Esophagus muscularis mucosa (tissue), 4 donors: ENCODE results near the gene RIN3. TPM values are rescaled to one million over a fixed set of nuclear protein-coding genes. Genes with fewer than 3 reads are reported as not detected.

ENCODE experiments used
- DNase-seq: peaks from one replicate; pipeline ENCODE4 v3.0.0-alpha.2; 2017; ENCODE audit errors: extremely low spot score
- H3K27ac ChIP-seq, 4 donors: fragments of 200-600 bp; sonication (generic); replicated peaks in 1 of 4; 1 replicate in 3 of 4; 2 replicates in 1 of 4; pipeline ENCODE4 v1.5.1; 2016 to 2019; ENCODE audit warnings: mild to moderate bottlenecking in 1 of 4
- H3K27me3 ChIP-seq, 4 donors: fragments of 200-600 bp; sonication (generic); one replicate each; pipeline versions ENCODE4 v1.5.1 to v1.6.0; 2016 to 2019
- H3K36me3 ChIP-seq, 4 donors: fragments of 200-600 bp; sonication (generic); one replicate each; pipeline ENCODE4 v1.5.1; 2016 to 2019
- H3K4me1 ChIP-seq, 4 donors: fragments of 200-600 bp; sonication (generic); one replicate each; pipeline ENCODE4 v1.5.1; 2016 to 2019
- H3K4me3 ChIP-seq, 4 donors: fragments of 200-600 bp; sonication (generic); 1 replicate in 2 of 4; 2 replicates in 2 of 4; pipeline ENCODE4 v1.5.1; 2016 to 2019; ENCODE audit warnings: mild to moderate bottlenecking in 4 of 4, moderate library complexity in 1 of 4
- H3K9me3 ChIP-seq, 4 donors: fragments of 200-600 bp; sonication (generic); 1 replicate in 3 of 4; 2 replicates in 1 of 4; pipeline ENCODE4 v1.5.1; 2016 to 2019
- CTCF ChIP-seq, 3 experiments: fragments of 200-600 bp in 2 of 3; fragments of 450-650 bp in 1 of 3; sonication (generic) in 2 of 3; IDR thresholded peaks; one replicate each; pipeline ENCODE4 v1.5.1; 2017 to 2019; ENCODE audit warnings: antibody characterized with exemption in 3 of 3, mild to moderate bottlenecking in 2 of 3, moderate library complexity in 1 of 3
- EP300 ChIP-seq: sonication (generic); formaldehyde crosslinking; IDR thresholded peaks from one replicate; pipeline ENCODE4 v1.6.1; 2017; ENCODE audit warnings: antibody characterized with exemption
- POLR2A ChIP-seq: fragments of 450-650 bp; IDR thresholded peaks from one replicate; pipeline ENCODE4 v1.6.1; 2017; ENCODE audit warnings: antibody characterized with exemption, moderate library complexity, mild to moderate bottlenecking, low read depth
- POLR2AphosphoS5 ChIP-seq, 2 donors: sonication (generic); formaldehyde crosslinking; IDR thresholded peaks; one replicate each; pipeline ENCODE4 v1.6.1; 2017; ENCODE audit warnings: antibody characterized with exemption in 2 of 2
- WGBS: methylation state at CpG from one replicate; pipeline ENCODE4 v1.1.5; 2018; 5-methylcytosine and 5-hydroxymethylcytosine counted together
- intact Hi-C: fragments of 100-400 bp; cut with DNase I; formaldehyde crosslinking; loops from one replicate; pipeline ENCODE4 v1.15.1; 2023
- total RNA-seq, 4 donors: library from RNA; depleted of rRNA; stranded (reverse); fragments of >200 nt; gene quantifications; one replicate each; pipeline versions ENCODE4 v1.1.0 to v1.2.1, GENCODE V29; 2016

The RIN3 gene
- total RNA-seq, 4 donors from 2014 or later, result 10.6 to 20.0 (median 13.1) TPM

GRCh38 chr14:92575061-92575747 is 61.6 kb downstream of the RIN3 start:
- WGBS, result 90% methylated on average over 7 of the region's 7 CpGs
- DNase-seq, result no peak
- H3K4me1 ChIP-seq, result no peaks in the 10 kb centered on the region
- TF ChIP-seq POLR2A (no peak), CTCF (IDR thresholded peaks at IDR 0.05) (no peak), POLR2AphosphoS5 (IDR thresholded peaks at IDR 0.05) (no peak)
- H3K4me3 ChIP-seq, result no peak overlapping the region
- H3K27ac ChIP-seq, result no peak overlapping the region
- peaks cover 11 to 32% (median 26%) of the 10 kb centered on the region in 4 donors for H3K36me3 ChIP-seq
- no peaks in the 10 kb centered on the region for H3K9me3 ChIP-seq
- intact Hi-C loops, result no loop called here
- H3K27me3 ChIP-seq, result no peaks in the 10 kb centered on the region

- no peak for DNase-seq
- Histone ChIP-seq H3K27ac (no peak overlapping the region), H3K4me1 (no peaks in the 10 kb centered on the region), H3K4me3 (no peak overlapping the region), H3K36me3 (peaks cover 11 to 38% (median 30%) of the 10 kb centered on the region in 4 donors), H3K27me3 (no peaks in the 10 kb centered on the region), H3K9me3 (no peaks in the 10 kb centered on the region)
- intact Hi-C loops, result no loop called here
- WGBS, result 96% methylated on average over 7 of the region's 7 CpGs
- no peak for TF ChIP-seq EP300
Measured at GRCh38 chr14:92575748-92576303, 62.2 kb downstream of the RIN3 start.

- 92% methylated on average over 13 of the region's 13 CpGs for WGBS
- Histone ChIP-seq H3K4me1 (no peaks in the 10 kb centered on the region), H3K36me3 (peaks cover 11 to 42% (median 30%) of the 10 kb centered on the region in 4 donors), H3K4me3 (no peak overlapping the region), H3K27ac (no peak overlapping the region), H3K9me3 (no peaks in the 10 kb centered on the region), H3K27me3 (no peaks in the 10 kb centered on the region)
- intact Hi-C loops, result no loop called here
- no peak for DNase-seq
- TF ChIP-seq POLR2A, result no peak
- no peak for TF ChIP-seq POLR2AphosphoS5 (IDR thresholded peaks at IDR 0.05)
- TF ChIP-seq EP300, result no peak
- TF ChIP-seq CTCF (IDR thresholded peaks at IDR 0.05), result no peak
Measured at GRCh38 chr14:92577321-92577742, 63.8 kb downstream of the RIN3 start.

- TF ChIP-seq POLR2A (no peak), POLR2AphosphoS5 (IDR thresholded peaks at IDR 0.05) (no peak), CTCF (IDR thresholded peaks at IDR 0.05) (no peak), EP300 (no peak)
Measured at GRCh38 chr14:92578511-92578910, 64.9 kb downstream of the RIN3 start.

GRCh38 chr14:92579244-92579936 is 65.8 kb downstream of the RIN3 start:
- DNase-seq, result no peak
- H3K4me1 ChIP-seq, result peaks cover 0 to 2% (median 0%) of the 10 kb centered on the region in 4 donors
- H3K9me3 ChIP-seq, result no peaks in the 10 kb centered on the region
- no peak for TF ChIP-seq POLR2A
- intact Hi-C loops, result no loop called here
- 82% methylated on average over 2 of the region's 2 CpGs for WGBS
- peaks cover 11 to 57% (median 34%) of the 10 kb centered on the region in 4 donors for H3K36me3 ChIP-seq
- H3K4me3 ChIP-seq, result no peak overlapping the region
- no peak overlapping the region for H3K27ac ChIP-seq
- H3K27me3 ChIP-seq, result no peaks in the 10 kb centered on the region

More at GRCh38 chr14:92578511-92578910, 64.9 kb downstream of the RIN3 start:
- Histone ChIP-seq H3K27ac (no peak overlapping the region), H3K9me3 (no peaks in the 10 kb centered on the region), H3K4me3 (no peak overlapping the region), H3K4me1 (no peaks in the 10 kb centered on the region), H3K27me3 (no peaks in the 10 kb centered on the region), H3K36me3 (peaks cover 11 to 50% (median 33%) of the 10 kb centered on the region in 4 donors)
- intact Hi-C loops, result no loop called here
- no peak for DNase-seq
- 95% methylated on average over 3 of the region's 3 CpGs for WGBS
